ENCODE data around the gene TOR1B. TPM values are rescaled to one million over a fixed set of nuclear protein-coding genes. Genes with fewer than 3 reads are reported as not detected.

Gene TOR1B
- polyA plus RNA-seq, 1 donor from 2014 or later, result 52.2 TPM

DNA sequence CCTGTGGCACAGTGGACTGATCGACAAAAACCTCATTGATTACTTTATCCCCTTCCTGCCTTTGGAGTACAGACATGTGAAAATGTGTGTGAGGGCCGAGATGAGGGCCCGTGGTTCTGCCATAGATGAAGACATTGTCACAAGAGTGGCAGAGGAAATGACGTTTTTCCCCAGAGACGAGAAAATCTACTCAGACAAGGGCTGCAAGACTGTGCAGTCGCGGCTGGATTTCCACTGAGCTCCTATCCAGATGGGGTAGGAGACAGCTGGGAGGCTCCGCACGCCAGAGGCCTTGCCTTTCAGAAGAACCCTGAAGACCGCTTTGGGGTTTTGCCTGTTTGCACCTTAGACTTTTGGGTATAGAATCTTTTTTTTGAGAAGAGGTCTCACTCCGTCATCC is 6.4 kb downstream of the TOR1B start:
- H3K4me2 ChIP-seq (ENCODE audit: low read length), result no peak overlapping the region
- no peaks in the 10 kb centered on the region for H3K9me3 ChIP-seq (ENCODE audit: low read length)
- TF ChIP-seq, protein P1, sequence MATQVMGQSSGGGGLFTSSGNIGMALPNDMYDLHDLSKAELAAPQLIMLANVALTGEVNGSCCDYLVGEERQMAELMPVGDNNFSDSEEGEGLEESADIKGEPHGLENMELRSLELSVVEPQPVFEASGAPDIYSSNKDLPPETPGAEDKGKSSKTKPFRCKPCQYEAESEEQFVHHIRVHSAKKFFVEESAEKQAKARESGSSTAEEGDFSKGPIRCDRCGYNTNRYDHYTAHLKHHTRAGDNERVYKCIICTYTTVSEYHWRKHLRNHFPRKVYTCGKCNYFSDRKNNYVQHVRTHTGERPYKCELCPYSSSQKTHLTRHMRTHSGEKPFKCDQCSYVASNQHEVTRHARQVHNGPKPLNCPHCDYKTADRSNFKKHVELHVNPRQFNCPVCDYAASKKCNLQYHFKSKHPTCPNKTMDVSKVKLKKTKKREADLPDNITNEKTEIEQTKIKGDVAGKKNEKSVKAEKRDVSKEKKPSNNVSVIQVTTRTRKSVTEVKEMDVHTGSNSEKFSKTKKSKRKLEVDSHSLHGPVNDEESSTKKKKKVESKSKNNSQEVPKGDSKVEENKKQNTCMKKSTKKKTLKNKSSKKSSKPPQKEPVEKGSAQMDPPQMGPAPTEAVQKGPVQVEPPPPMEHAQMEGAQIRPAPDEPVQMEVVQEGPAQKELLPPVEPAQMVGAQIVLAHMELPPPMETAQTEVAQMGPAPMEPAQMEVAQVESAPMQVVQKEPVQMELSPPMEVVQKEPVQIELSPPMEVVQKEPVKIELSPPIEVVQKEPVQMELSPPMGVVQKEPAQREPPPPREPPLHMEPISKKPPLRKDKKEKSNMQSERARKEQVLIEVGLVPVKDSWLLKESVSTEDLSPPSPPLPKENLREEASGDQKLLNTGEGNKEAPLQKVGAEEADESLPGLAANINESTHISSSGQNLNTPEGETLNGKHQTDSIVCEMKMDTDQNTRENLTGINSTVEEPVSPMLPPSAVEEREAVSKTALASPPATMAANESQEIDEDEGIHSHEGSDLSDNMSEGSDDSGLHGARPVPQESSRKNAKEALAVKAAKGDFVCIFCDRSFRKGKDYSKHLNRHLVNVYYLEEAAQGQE (IDR thresholded peaks at IDR 0.05; ENCODE audit: borderline replicate concordance), result no peak
- no peak for TF ChIP-seq POLR2AphosphoS5 (IDR thresholded peaks at IDR 0.05)
- TF ChIP-seq EZH2 (IDR thresholded peaks at IDR 0.05; ENCODE audit: borderline replicate concordance, insufficient read depth, low read length, poor library complexity, severe bottlenecking), result no peak
- no peak for TF ChIP-seq TAF1 (IDR thresholded peaks at IDR 0.05; ENCODE audit: low read depth)
- no peak for TF ChIP-seq RAD21 (conservative IDR thresholded peaks at IDR 0.05)
- no peak for TF ChIP-seq EP300 (conservative IDR thresholded peaks at IDR 0.05; ENCODE audit: poor library complexity, severe bottlenecking)
- no peak for TF ChIP-seq MXI1 (conservative IDR thresholded peaks at IDR 0.05; ENCODE audit: poor library complexity, severe bottlenecking)
- TF ChIP-seq, protein P2, sequence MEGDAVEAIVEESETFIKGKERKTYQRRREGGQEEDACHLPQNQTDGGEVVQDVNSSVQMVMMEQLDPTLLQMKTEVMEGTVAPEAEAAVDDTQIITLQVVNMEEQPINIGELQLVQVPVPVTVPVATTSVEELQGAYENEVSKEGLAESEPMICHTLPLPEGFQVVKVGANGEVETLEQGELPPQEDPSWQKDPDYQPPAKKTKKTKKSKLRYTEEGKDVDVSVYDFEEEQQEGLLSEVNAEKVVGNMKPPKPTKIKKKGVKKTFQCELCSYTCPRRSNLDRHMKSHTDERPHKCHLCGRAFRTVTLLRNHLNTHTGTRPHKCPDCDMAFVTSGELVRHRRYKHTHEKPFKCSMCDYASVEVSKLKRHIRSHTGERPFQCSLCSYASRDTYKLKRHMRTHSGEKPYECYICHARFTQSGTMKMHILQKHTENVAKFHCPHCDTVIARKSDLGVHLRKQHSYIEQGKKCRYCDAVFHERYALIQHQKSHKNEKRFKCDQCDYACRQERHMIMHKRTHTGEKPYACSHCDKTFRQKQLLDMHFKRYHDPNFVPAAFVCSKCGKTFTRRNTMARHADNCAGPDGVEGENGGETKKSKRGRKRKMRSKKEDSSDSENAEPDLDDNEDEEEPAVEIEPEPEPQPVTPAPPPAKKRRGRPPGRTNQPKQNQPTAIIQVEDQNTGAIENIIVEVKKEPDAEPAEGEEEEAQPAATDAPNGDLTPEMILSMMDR (IDR thresholded peaks at IDR 0.05; ENCODE audit: poor library complexity, severe bottlenecking), result no peak
- no peak for TF ChIP-seq SMC3 (conservative IDR thresholded peaks at IDR 0.05; ENCODE audit: poor library complexity)
- no peak overlapping the region for H2AFZ ChIP-seq (ENCODE audit: low read depth, low read length)
- peaks cover 3% of the 10 kb centered on the region for H3K79me2 ChIP-seq (replicated peaks; ENCODE audit: insufficient read depth, low read length)
- H4K20me1 ChIP-seq (ENCODE audit: insufficient read depth), result no peaks in the 10 kb centered on the region
- H3K9ac ChIP-seq (ENCODE audit: low read length), result no peak overlapping the region
- no peaks in the 10 kb centered on the region for H3F3A ChIP-seq (ENCODE audit: insufficient read depth, low read length, poor library complexity, severe bottlenecking)
- H3K36me3 ChIP-seq (ENCODE audit: insufficient read depth, low read length), result peaks cover 4% of the 10 kb centered on the region
- no peaks in the 10 kb centered on the region for H3K27me3 ChIP-seq (ENCODE audit: insufficient read depth, low read depth, low read length)
- no peaks in the 10 kb centered on the region for H3K9me2 ChIP-seq (ENCODE audit: insufficient read depth, low read length)
- no peak overlapping the region for H3K27ac ChIP-seq (ENCODE audit: low read length)
- no peak overlapping the region for H3K4me3 ChIP-seq (ENCODE audit: low read length)

DNA sequence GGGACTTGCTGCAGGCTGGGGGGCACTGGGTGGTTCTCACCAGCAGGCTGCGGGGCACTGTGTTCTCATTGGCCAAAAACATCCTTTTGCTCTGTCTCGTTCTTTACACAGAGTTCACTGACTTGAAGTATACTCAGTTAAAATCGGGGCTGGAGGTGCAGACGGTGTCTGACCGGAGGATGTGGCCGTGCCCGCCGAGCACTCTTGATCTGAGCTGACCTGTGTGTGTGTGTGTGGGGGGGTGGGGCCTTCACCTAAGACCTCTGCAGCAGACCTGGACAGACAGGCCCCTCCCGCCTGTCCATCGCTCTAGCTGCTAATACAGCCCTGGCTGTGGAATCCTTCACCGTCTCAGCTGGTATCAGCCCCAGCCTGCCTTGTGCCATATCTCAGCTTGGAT is 7.1 kb downstream of the TOR1B start:
- no peak overlapping the region for H3K4me2 ChIP-seq (ENCODE audit: low read length)
- H3K9ac ChIP-seq (ENCODE audit: low read length), result no peak overlapping the region
- no peak overlapping the region for H3K4me3 ChIP-seq (ENCODE audit: low read length)
- no peaks in the 10 kb centered on the region for H3F3A ChIP-seq (ENCODE audit: insufficient read depth, low read length, poor library complexity, severe bottlenecking)
- TF ChIP-seq POLR2AphosphoS5 (IDR thresholded peaks at IDR 0.05) (no peak), MXI1 (conservative IDR thresholded peaks at IDR 0.05; ENCODE audit: poor library complexity, severe bottlenecking) (no peak), RAD21 (conservative IDR thresholded peaks at IDR 0.05) (no peak), TAF1 (IDR thresholded peaks at IDR 0.05; ENCODE audit: low read depth) (no peak), EZH2 (IDR thresholded peaks at IDR 0.05; ENCODE audit: borderline replicate concordance, insufficient read depth, low read length, poor library complexity, severe bottlenecking) (no peak), SMC3 (conservative IDR thresholded peaks at IDR 0.05; ENCODE audit: poor library complexity) (no peak), EP300 (conservative IDR thresholded peaks at IDR 0.05; ENCODE audit: poor library complexity, severe bottlenecking) (no peak)
- TF ChIP-seq, protein P2 (IDR thresholded peaks at IDR 0.05; ENCODE audit: poor library complexity, severe bottlenecking), result no peak
- TF ChIP-seq, protein P1 (IDR thresholded peaks at IDR 0.05; ENCODE audit: borderline replicate concordance), result no peak
- H2AFZ ChIP-seq (ENCODE audit: low read depth, low read length), result no peak overlapping the region
- no peak overlapping the region for H3K27ac ChIP-seq (ENCODE audit: low read length)
- H3K36me3 ChIP-seq (ENCODE audit: insufficient read depth, low read length), result peaks cover 4% of the 10 kb centered on the region
- H4K20me1 ChIP-seq (ENCODE audit: insufficient read depth), result no peaks in the 10 kb centered on the region
- H3K9me3 ChIP-seq (ENCODE audit: low read length), result no peaks in the 10 kb centered on the region
- H3K9me2 ChIP-seq (ENCODE audit: insufficient read depth, low read length), result no peaks in the 10 kb centered on the region
- H3K27me3 ChIP-seq (ENCODE audit: insufficient read depth, low read depth, low read length), result no peaks in the 10 kb centered on the region
- H3K79me2 ChIP-seq (replicated peaks; ENCODE audit: insufficient read depth, low read length), result peaks cover 3% of the 10 kb centered on the region
